Bronchial epithelial cell (primary cell): ENCODE measurements around the gene SPI1. TPM values are rescaled to one million over a fixed set of nuclear protein-coding genes. Genes with fewer than 3 reads are reported as not detected.

Source experiments
- DNase-seq: peaks from one replicate; pipeline ENCODE4 v3.0.0-alpha.2; 2010; ENCODE audit warnings: low read depth
- FAIRE-seq: peaks from 2 replicates; lab custom pipeline; 2011; peaks lifted over from hg19 to GRCh38; lab: Jason Lieb, UNC
- H3K27me3 ChIP-seq: 2 replicates; pipeline ENCODE4 v1.5.1; 2011; ENCODE audit warnings: low read length; ENCODE audit not compliant: control insufficient read depth, insufficient read depth
- H3K36me3 ChIP-seq: 2 replicates; pipeline ENCODE4 v1.5.1; 2011; ENCODE audit warnings: low read length; ENCODE audit not compliant: control insufficient read depth, insufficient read depth
- H3K4me3 ChIP-seq: 2 replicates; pipeline ENCODE4 v1.5.1; 2011; ENCODE audit warnings: mild to moderate bottlenecking, low read depth, low read length, control low read depth
- total RNA-seq: library from RNA; depleted of rRNA; stranded (reverse); fragments of >200 nt; gene quantifications from 2 replicates; pipeline ENCODE4 v1.2.1, GENCODE V29; 2014
- TF ChIP-seq, protein P1 (sequence below): IDR thresholded peaks from 2 replicates; pipeline ENCODE4 v1.5.1; 2011; ENCODE audit warnings: mild to moderate bottlenecking, moderate library complexity, low read length, control low read depth, inconsistent platforms; ENCODE audit not compliant: insufficient read depth, severe bottlenecking

Gene SPI1
- total RNA-seq, 1 donor from 2014 or later = not detected

DNA sequence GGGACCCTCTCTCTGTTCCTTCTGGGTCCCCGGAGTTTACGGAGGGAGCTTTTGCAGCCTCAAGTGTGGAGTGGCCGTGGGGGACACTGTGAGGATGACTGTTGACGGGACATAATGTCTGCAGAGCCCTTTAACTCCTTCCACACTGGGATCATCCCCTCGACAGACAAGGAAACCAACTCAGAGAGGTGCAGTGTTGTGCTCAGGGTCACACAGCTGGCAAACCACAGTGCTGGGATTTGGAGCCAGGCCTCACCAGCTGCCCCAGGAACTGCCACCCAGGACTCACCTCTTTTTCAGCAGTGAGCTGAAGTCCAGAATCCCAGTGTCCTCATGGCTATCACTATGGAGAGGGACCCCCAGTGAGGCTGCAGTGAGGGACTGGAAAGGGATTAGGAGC, 31.2 kb downstream of the SPI1 start:
- Histone ChIP-seq H3K4me3 (no peak overlapping the region), H3K36me3 (no peaks in the 10 kb centered on the region), H3K27me3 (no peaks in the 10 kb centered on the region)
- DNase-seq (no peak), FAIRE-seq (no peak)
- TF ChIP-seq, protein P1, sequence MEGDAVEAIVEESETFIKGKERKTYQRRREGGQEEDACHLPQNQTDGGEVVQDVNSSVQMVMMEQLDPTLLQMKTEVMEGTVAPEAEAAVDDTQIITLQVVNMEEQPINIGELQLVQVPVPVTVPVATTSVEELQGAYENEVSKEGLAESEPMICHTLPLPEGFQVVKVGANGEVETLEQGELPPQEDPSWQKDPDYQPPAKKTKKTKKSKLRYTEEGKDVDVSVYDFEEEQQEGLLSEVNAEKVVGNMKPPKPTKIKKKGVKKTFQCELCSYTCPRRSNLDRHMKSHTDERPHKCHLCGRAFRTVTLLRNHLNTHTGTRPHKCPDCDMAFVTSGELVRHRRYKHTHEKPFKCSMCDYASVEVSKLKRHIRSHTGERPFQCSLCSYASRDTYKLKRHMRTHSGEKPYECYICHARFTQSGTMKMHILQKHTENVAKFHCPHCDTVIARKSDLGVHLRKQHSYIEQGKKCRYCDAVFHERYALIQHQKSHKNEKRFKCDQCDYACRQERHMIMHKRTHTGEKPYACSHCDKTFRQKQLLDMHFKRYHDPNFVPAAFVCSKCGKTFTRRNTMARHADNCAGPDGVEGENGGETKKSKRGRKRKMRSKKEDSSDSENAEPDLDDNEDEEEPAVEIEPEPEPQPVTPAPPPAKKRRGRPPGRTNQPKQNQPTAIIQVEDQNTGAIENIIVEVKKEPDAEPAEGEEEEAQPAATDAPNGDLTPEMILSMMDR = no peak

GRCh38 chr11:47345890-47346563, 32.3 kb downstream of the SPI1 start:
- TF ChIP-seq, protein P1 = no peak
- FAIRE-seq (no peak), DNase-seq (no peak)
- Histone ChIP-seq H3K36me3 (no peaks in the 10 kb centered on the region), H3K4me3 (no peak overlapping the region), H3K27me3 (no peaks in the 10 kb centered on the region)

DNA sequence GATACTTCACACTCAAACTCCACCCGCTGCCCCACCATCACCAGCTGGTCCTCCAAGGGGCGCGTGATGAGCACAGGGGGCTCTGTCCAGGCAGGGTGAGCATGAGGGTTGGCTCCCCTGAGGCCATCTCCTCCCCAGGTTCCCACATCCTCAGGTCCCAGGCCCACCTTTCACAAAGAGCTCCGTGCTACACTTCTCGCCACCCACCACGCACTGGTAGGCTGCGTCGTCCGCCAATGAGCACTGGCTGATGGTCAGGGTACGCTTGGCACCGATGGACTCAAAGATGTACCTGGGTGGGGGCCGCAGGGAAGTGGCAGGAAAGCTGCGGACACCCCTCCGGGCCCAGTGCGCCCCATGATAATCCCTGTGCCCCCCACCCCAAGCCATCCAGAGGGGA, 35.5 kb downstream of the SPI1 start:
- FAIRE-seq = no peak

DNA sequence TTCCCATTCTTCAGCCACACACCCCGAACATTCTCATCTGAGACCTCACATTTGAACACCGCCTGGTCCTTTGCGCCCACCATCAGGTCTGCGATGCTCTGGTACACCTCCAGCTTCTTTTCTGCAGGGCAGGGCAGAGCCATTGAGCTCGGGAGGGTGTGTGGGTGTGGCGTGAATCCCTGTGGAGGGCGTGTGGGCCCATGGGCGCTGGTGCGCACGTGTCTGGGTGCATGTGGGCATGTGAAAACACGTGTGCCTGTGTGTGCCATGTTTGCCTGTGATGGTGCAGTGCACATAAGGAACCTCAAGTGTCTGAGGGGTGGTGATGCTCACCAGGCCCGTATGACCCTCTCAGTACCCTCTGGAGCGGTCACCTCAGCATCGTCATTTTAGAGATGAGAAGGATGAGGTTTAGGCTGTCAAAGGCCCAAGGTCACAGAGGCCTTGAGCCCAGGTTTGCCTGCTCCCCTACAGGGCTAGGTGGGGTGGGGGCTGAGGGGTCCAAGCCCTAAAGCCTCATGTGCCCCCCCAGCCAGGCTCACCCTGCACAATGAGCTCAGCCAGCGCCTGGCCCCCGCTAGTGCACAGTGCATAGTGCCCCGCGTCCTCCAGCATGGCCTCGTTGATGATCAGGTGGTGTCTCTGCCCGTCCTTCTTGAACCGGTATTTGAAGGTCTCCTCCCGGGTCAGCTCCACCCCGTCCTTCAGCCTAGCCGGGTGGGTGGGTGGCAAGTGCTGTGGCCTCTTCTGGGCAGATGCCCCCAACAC, 36.1 kb downstream of the SPI1 start:
- DNase-seq (no peak), FAIRE-seq (no peak)
- TF ChIP-seq, protein P1 = no peak
- Histone ChIP-seq H3K27me3 (peaks cover 2% of the 10 kb centered on the region), H3K36me3 (no peaks in the 10 kb centered on the region), H3K4me3 (no peak overlapping the region)

More for the DNA sequence above, 35.5 kb downstream of the SPI1 start:
- H3K27me3 ChIP-seq = peaks cover 2% of the 10 kb centered on the region
- no peak for DNase-seq
- no peak overlapping the region for H3K4me3 ChIP-seq
- TF ChIP-seq, protein P1 = no peak
- no peaks in the 10 kb centered on the region for H3K36me3 ChIP-seq

- TF ChIP-seq, protein P1 = no peak
- H3K27me3 ChIP-seq = peaks cover 2% of the 10 kb centered on the region
- no peak for FAIRE-seq
- no peak overlapping the region for H3K4me3 ChIP-seq
- H3K36me3 ChIP-seq = no peaks in the 10 kb centered on the region
- DNase-seq = no peak
Measured at GRCh38 chr11:47340980-47341775, 37.2 kb downstream of the SPI1 start.
